GM18511 (cell line): Measurements from ENCODE around the gene PIK3CD.

ENCODE experiments used
- ATAC-seq: cut with Tn5 transposase; IDR thresholded peaks from one replicate; pipeline ENCODE4 v1.9.1; 2021; ENCODE audit warnings: mild to moderate bottlenecking, moderate library complexity; ENCODE audit not compliant: unreplicated experiment

The PIK3CD gene

DNA sequence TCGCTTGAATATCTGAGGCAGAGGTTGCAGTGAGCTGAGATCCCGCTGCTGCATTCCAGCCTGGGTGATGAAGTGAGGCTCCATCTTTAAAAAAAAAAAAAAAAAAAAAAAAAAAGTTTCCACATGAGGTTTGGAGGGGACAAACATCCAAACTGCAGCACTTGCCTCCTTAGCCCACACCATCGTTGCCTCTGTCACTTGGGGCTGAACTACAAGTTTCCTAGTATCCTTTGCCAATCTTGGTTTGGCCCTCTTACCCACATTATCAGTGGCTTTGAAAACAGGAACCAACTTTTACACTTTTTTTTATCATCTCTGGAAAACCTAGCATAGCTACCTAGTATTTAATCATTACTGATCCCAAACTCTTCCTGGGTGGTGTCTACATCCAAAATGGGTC lies 113.0 kb downstream of the PIK3CD start:
- no peak for ATAC-seq

DNA sequence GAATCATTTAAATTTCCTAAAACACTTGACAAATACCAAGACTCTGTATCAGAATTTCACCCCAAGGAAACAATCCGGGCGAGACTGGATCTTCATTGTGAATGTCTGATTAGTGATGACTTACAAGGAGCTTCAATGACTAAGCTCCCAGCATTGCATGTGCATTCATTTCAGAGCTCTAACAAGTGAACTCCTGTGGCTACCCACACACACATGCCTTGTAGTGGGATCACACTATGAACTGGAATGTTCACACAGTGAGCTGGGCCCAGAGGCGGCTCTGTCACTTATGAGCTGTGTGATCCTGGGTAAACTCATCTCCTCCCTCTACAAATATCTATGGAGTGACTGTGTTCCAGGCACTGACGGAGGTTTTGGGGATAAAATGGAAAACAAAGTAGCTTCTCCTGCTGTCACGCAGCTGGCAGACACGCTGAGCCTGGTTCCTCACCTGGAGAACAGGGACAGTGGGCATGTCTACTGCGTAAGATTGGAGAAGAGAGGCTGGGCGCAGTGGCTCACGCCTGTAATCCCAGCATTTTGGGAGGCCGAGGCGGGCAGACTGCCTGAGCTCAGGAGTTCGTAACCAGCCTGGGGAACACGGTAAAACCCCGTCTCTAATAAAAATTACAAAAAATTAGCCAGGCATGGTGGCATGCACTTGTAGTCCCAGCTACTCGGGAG lies 115.4 kb downstream of the PIK3CD start:
- ATAC-seq, result no peak

DNA sequence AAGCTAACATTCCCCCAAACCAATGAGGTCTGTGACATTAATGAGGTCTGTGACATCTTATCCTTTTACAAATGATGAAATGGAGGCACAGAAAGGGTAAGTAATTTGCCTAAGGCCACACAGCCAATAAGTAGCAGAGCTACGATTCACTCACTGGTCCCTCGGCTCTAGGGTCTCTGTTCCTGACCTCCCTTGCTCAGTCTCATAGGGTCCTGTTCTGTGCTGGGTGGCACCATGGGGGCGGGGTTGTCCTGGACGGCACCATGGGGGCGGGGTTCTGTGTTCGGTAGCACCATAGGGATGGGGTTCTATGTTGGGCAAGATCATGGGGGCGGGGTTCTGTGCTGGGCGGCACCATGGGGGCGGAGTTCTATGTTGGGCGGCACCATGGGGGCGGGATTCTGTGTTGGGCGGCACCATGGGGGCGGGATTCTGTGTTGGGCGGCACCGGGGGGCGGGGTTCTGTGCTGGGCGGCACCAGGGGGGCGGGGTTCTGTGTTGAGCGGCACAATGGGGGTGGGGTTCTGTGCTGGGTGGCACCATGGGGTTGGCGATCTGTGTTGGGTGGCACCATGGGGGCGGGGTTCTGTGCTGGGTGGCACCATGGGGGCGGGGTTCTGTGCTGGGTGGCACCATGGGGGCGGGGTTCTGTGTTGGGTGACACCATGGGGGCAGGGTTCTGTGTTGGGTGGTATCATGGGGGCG lies 116.6 kb downstream of the PIK3CD start:
- no peak for ATAC-seq

DNA sequence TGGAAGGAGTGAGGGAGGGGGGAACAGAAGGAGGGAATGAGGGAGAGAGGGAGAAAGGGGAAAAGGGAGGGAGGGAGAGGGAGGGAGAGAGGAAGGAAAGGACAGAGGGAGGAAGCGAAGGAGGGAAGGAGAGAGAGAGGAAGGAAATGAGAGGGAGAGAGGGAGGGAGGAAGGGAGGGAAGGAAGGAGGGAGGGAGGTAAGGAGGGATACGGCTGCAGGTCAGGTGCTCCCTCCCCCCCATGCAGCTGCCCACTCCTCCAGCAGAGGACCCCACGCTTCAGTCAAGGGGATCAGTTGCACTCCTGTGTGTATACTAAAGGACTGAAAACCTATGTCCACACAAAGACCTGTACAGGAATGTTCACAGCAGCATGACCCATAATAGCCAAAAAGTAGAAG lies 117.5 kb downstream of the PIK3CD start:
- no peak for ATAC-seq

DNA sequence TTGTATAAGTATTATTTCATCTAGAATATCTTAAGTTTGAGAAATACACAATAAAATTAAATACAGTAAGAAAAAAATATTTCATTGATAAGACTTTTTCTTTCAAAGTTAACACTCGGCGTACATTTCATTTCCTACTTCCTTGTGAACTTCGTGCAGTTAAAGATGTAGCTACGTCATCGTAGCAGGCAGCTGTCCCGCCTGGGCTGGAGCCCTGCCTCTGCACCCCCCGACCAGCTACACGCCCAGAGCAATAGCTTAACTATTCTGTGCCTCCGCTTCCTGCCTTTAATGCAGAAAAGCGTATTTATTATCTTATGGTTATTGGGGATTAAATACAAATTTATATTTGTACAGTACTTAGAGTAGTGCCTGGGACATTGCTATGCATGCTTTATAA lies 118.8 kb downstream of the PIK3CD start:
- no peak for ATAC-seq

DNA sequence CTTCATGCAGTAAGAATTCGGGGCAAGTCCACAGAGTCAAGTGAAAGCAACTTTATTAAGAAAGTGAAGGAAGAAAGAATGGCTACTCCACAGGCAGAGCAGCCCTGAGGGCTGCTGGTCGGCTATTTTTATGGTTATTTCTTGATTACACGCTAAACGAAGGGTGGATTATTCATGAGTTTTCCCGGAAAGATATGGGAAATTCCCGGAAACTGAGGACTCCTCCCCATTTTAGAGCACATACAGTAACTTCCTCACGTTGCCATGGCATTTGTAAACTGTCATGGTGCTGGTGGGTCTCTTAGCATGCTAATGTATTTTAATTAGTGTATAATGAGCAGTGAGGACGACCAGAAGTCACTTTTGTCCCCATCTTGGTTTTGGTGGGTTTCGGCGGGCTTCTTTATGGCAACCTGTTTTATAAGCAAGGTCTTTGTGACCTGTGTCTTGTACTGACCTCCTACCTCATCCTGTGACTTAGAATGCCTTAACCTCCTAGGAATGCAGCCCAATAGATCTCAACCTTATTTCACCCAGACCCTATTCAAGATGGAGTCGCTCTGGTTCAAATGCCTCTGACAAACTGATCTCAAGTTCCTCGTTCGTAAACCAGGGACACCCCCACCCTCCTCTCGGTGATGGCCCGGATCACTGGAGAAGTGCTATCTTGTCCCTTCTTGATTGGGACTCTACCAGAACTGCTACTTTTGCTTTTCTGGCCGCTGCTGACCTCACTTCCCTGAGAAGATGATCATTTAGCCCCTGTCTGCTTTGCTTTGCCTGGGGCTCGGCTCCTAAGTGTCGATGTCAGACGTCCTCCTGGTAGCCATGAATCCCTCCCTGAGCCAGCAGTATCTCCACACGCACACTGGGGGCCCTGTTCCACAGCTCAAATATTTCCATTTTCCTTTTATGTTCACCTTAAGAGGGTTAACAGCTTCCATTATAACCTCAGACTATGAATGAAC lies 123.5 kb downstream of the PIK3CD start:
- no peak for ATAC-seq

DNA sequence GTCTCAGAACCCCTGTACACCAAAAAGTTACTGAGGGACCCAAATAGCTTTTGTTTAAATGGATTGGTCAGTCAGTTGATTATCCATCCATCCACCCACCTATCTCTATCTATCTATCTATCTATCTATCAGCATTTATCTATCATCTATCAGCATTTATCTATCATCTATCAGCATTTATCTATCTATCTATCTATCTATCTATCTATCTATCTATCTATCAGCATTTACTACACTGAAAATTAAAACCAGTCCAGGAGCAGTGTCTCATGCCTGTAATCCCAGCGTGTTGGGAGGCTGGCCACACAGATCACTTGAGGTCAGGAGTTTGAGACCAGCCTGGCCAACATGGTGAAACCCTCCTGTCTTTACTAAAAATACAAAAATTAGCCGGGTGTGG lies 125.2 kb downstream of the PIK3CD start:
- no peak for ATAC-seq
